Heart left ventricle (tissue), 16 donors: Measurements from ENCODE around the gene COX14. TPM values are rescaled to one million over a fixed set of nuclear protein-coding genes. Genes with fewer than 3 reads are reported as not detected.

ENCODE experiments used
- ATAC-seq, 4 donors: fragments of 200-7000 bp; cut with Tn5 transposase; one replicate each; pipeline ENCODE4 v1.9.1; 2020 to 2022; ENCODE audit warnings: moderate library complexity in 4 of 4, mild to moderate bottlenecking in 3 of 4, moderate number of reproducible peaks in 1 of 4
- DNase-seq, 5 donors: peaks; one replicate each; pipeline ENCODE4 v3.0.0-alpha.2; 2020
- H3K27ac ChIP-seq, 12 donors: fragments of 200-600 bp; sonication (generic) in 4 of 12; one replicate each; pipeline versions ENCODE4 v1.5.0 to v1.8.0; 2016 to 2022; ENCODE audit warnings: mild to moderate bottlenecking in 2 of 12
- H3K27me3 ChIP-seq, 9 donors: fragments of 200-600 bp; sonication (generic) in 2 of 9; one replicate each; pipeline versions ENCODE4 v1.5.1 to v1.8.0; 2016 to 2022; ENCODE audit warnings: mild to moderate bottlenecking in 3 of 9
- H3K36me3 ChIP-seq, 9 donors: fragments of 200-600 bp; sonication (generic) in 2 of 9; one replicate each; pipeline versions ENCODE4 v1.5.0 to v1.8.0; 2018 to 2022; ENCODE audit warnings: mild to moderate bottlenecking in 2 of 9
- H3K4me1 ChIP-seq, 12 donors: fragments of 200-600 bp; sonication (generic) in 4 of 12; one replicate each; pipeline versions ENCODE4 v1.5.0 to v1.8.0; 2016 to 2022; ENCODE audit warnings: mild to moderate bottlenecking in 3 of 12
- H3K4me3 ChIP-seq, 12 donors: fragments of 200-600 bp; sonication (generic) in 4 of 12; one replicate each; pipeline versions ENCODE4 v1.5.0 to v1.8.0; 2017 to 2022; ENCODE audit warnings: mild to moderate bottlenecking in 9 of 12, moderate library complexity in 4 of 12
- H3K9me3 ChIP-seq, 12 donors: fragments of 200-600 bp; sonication (generic) in 4 of 12; one replicate each; pipeline versions ENCODE4 v1.5.0 to v1.8.0; 2016 to 2022; ENCODE audit warnings: mild to moderate bottlenecking in 1 of 12
- CTCF ChIP-seq, 12 donors: fragments of 200-600 bp; sonication (generic) in 4 of 12; IDR thresholded peaks; one replicate each; pipeline versions ENCODE4 v1.5.0 to v1.8.0; 2018 to 2022; ENCODE audit warnings: antibody characterized with exemption in 12 of 12, mild to moderate bottlenecking in 5 of 12
- POLR2A ChIP-seq, 2 donors: fragments of 450-650 bp; IDR thresholded peaks; one replicate each; pipeline ENCODE4 v1.6.1; 2017; ENCODE audit warnings: antibody characterized with exemption in 2 of 2, mild to moderate bottlenecking in 2 of 2, moderate library complexity in 2 of 2
- WGBS, 4 donors: extraction: QIAGEN DNeasy Blood & Tissue Kit in 2 of 4; methylation state at CpG; one replicate each; pipeline versions ENCODE4 v1.1.5 to v1.1.7; 2013 to 2018; 5-methylcytosine and 5-hydroxymethylcytosine counted together
- intact Hi-C, 10 donors: fragments of 100-400 bp; cut with DNase I; formaldehyde crosslinking; loops; one replicate each; pipeline versions ENCODE4 v1.11.1 to v1.14.2; 2022
- polyA plus RNA-seq, 2 donors: library from polyadenylated mRNA; stranded (reverse); fragments of 200-250 nt; gene quantifications; one replicate each; pipeline ENCODE4 v1.2.3, GENCODE V29; 2013
- total RNA-seq, 9 donors: library from RNA; depleted of rRNA in 2 of 9; stranded (reverse); fragments of >200 nt in 2 of 9; fragmentation: NEBNext Ultra II Directional in 3 of 9; extraction: Animal tissue kit (Norgen Biotek cat#: 25700) in 3 of 9; gene quantifications; one replicate each; pipeline versions ENCODE4 v1.1.0 to v1.2.4, GENCODE V29; 2016 to 2023
- donor health status: ischemic (EF 13 %, LVEDD 7.1; RV severe dilation, severe dysfunction).
- donor health status: healthy with polysubstance abuse.
- donor health status: DM: no; HTN: yes; CAD: no.
- donor health status: DM: no; HTN: no; CAD: no.
- donor health status: ischemic (EF 25% LVEDD 6.9; RV normal size, moderate dysfunction).
- donor health status: ischemic (EF 25% LVEDD 5.7; RV mildly dilated, moderate dysfunction).
- donor health status: healthy.
- donor health status: DM: yes; HTN: yes; CAD: no.
- donor health status: ischemic (EF 35%, LVEDD 5.7; RV mildly dilated, moderate dysfunction).
- donor health status: nonischemic (EF 11% LVEDD 7.7; RV severe dilation, severe dysfunction).
- donor health status: DM: yes; HTN: yes; CAD: no.
- donor health status: PGD.
- donor health status: ischemic (EF 29% LVEDD 5.4; RV normal size, mild dysfunction).
- donor health status: nonischemic (EF 23%, LVEDD 6.1; RV moderate dilation, normal function).

Gene COX14
- total and polyA plus RNA-seq, 11 donors, result 134 to 217 (median 159) TPM

- DNase-seq (peak in 2 of 5 donors; percentile 50 to 63), ATAC-seq (peak; percentile 47 to 77 (median 72))
- Histone ChIP-seq H3K4me1 (peaks cover 0 to 52% (median 30%) of the 10 kb centered on the region in 12 donors), H3K27ac (peak overlapping the region in 8 of 12 donors; percentile 8 to 62 (median 36)), H3K27me3 (no peaks in the 10 kb centered on the region), H3K9me3 (no peaks in the 10 kb centered on the region), H3K4me3 (no peak overlapping the region), H3K36me3 (peaks cover 0 to 73% (median 49%) of the 10 kb centered on the region in 9 donors)
- WGBS, 4 donors, result 56 to 68% (median 65%) methylated on average over 6 of the region's 6 CpGs
- TF ChIP-seq CTCF (IDR thresholded peaks at IDR 0.05) (no peak), POLR2A (IDR thresholded peaks at IDR 0.05) (no peak)
- intact Hi-C loops, result loop anchor here in 3 of 10 donors (10.0 kb wide), 2 partner anchors 48 to 58 kb away; partner anchors contain the start of gene CERS5 (in 2 of the 3)
Observed at GRCh38 chr12:50117057-50117622, 5.1 kb downstream of the COX14 start.

- Histone ChIP-seq H3K4me3 (no peak overlapping the region), H3K9me3 (no peaks in the 10 kb centered on the region), H3K27me3 (no peaks in the 10 kb centered on the region), H3K36me3 (peaks cover 0 to 90% (median 68%) of the 10 kb centered on the region in 9 donors), H3K4me1 (peaks cover 0 to 36% (median 14%) of the 10 kb centered on the region in 12 donors), H3K27ac (peak overlapping the region in 1 of 12 donors; percentile 30)
- DNase-seq, result no peak
- 89 to 100% (median 97%) methylated on average over 2 of the region's 2 CpGs for WGBS, 4 donors
- no peak for ATAC-seq
- TF ChIP-seq CTCF (IDR thresholded peaks at IDR 0.05) (no peak), POLR2A (IDR thresholded peaks at IDR 0.05) (no peak)
- intact Hi-C loops, result loop anchor here in 3 of 10 donors (10.0 kb wide), 2 partner anchors 45 to 55 kb away; partner anchors contain the start of gene CERS5 (in 2 of the 3)
Observed at GRCh38 chr12:50119387-50119786, 7.4 kb downstream of the COX14 start.

- ATAC-seq, result no peak
Observed at GRCh38 chr12:50120521-50120920, 8.5 kb downstream of the COX14 start.

More at GRCh38 chr12:50120521-50120920, 8.5 kb downstream of the COX14 start:
- H3K4me1 ChIP-seq, result peaks cover 0 to 40% (median 15%) of the 10 kb centered on the region in 12 donors
- peaks cover 0 to 85% (median 73%) of the 10 kb centered on the region in 9 donors for H3K36me3 ChIP-seq
- no peak overlapping the region for H3K4me3 ChIP-seq
- DNase-seq, result no peak
- no peak overlapping the region for H3K27ac ChIP-seq
- WGBS, 4 donors, result 80 to 88% (median 85%) methylated on average over 3 of the region's 3 CpGs
- no peaks in the 10 kb centered on the region for H3K9me3 ChIP-seq
- no peaks in the 10 kb centered on the region for H3K27me3 ChIP-seq
- intact Hi-C loops, result no loop called here
- no peak for TF ChIP-seq POLR2A (IDR thresholded peaks at IDR 0.05)
- TF ChIP-seq CTCF (IDR thresholded peaks at IDR 0.05), result no peak
